ENCODE measurements around the gene ITIH3.

GRCh38 chr3:52779011-52779836 is 15.4 kb upstream of the ITIH3 start:
- TF ChIP-seq CTCF (IDR thresholded peaks at IDR 0.05) (no peak), EZH2 (IDR thresholded peaks at IDR 0.05) (no peak)

All from neural progenitor cell (in vitro differentiated cells).